GM18508 (cell line): Measurements from ENCODE around the gene MUC4.
"Not testable (repeated sequence)": the region's sequence is repeated elsewhere in the genome, so short reads cannot be mapped to it uniquely, and the experiment has no call there.

Source experiments
- ATAC-seq: cut with Tn5 transposase; IDR thresholded peaks from one replicate; pipeline ENCODE4 v1.9.1; 2021; ENCODE audit warnings: moderate number of reproducible peaks; ENCODE audit not compliant: insufficient read depth, unreplicated experiment

Gene MUC4

GRCh38 chr3:195720831-195721506, 90.8 kb downstream of the MUC4 start, which contains the start of gene MUC20:
MUC20 (plus strand) TSS chr3:195720978; CDS start chr3:195721008, 30 bp downstream.
- not testable (repeated sequence) for ATAC-seq

GRCh38 chr3:195719514-195720254, 92.0 kb downstream of the MUC4 start:
- ATAC-seq = not testable (repeated sequence)

- no peak for ATAC-seq
Measured at GRCh38 chr3:195718477-195718984, 93.2 kb downstream of the MUC4 start.

- ATAC-seq = no peak
Measured at GRCh38 chr3:195717852-195718476, 93.8 kb downstream of the MUC4 start.

GRCh38 chr3:195717416-195717815, 94.3 kb downstream of the MUC4 start:
- ATAC-seq = no peak

GRCh38 chr3:195715583-195716266, 96.0 kb downstream of the MUC4 start:
- ATAC-seq = no peak

GRCh38 chr3:195715134-195715533, 96.6 kb downstream of the MUC4 start:
- ATAC-seq = no peak

GRCh38 chr3:195714380-195715011, 97.2 kb downstream of the MUC4 start:
- no peak for ATAC-seq

- not testable (repeated sequence) for ATAC-seq
Measured at GRCh38 chr3:195713150-195713549, 98.6 kb downstream of the MUC4 start.

- ATAC-seq = not testable (repeated sequence)
Measured at GRCh38 chr3:195712535-195712910, 99.2 kb downstream of the MUC4 start.

- no peak for ATAC-seq
Measured at GRCh38 chr3:195711813-195712534, 99.8 kb downstream of the MUC4 start.

GRCh38 chr3:195711091-195711812, 100.5 kb downstream of the MUC4 start:
- ATAC-seq = not testable (repeated sequence)

GRCh38 chr3:195710126-195710905, 101.4 kb downstream of the MUC4 start:
- not testable (repeated sequence) for ATAC-seq

- ATAC-seq = no peak
Measured at GRCh38 chr3:195709676-195710085, 102.0 kb downstream of the MUC4 start.

GRCh38 chr3:195708626-195709481, 102.9 kb downstream of the MUC4 start:
- no peak for ATAC-seq

GRCh38 chr3:195708061-195708460, 103.7 kb downstream of the MUC4 start:
- no peak for ATAC-seq
